MM.1S (cell line): ENCODE results near the gene PDK4.

Experiments
- CTCF ChIP-seq: fragments of 300-600 bp; sonication (generic); IDR thresholded peaks from 2 replicates; pipeline ENCODE4 v1.5.1; 2016; ENCODE audit warnings: antibody characterized with exemption, low read length, mixed read lengths
- EZH2 ChIP-seq: fragments of 300-600 bp; sonication (generic); optimal IDR thresholded peaks from 2 replicates; pipeline ENCODE3; 2017; ENCODE audit warnings: low read depth, mild to moderate bottlenecking, antibody characterized with exemption, low read length, mixed read lengths
- EZH2phosphoT487 ChIP-seq: fragments of 300-600 bp; sonication (generic); IDR thresholded peaks from 2 replicates; pipeline ENCODE4 v1.6.1; 2018; ENCODE audit warnings: antibody characterized with exemption, low read length

GRCh38 chr7:95578299-95578855, 17.9 kb downstream of the PDK4 start:
- TF ChIP-seq CTCF, result no peak
- TF ChIP-seq EZH2phosphoT487, result no peak
- no peak for TF ChIP-seq EZH2
